HG02798 (cell line): ENCODE data around the gene UBE4B.

Experiments used
- ATAC-seq: cut with Tn5 transposase; IDR thresholded peaks from one replicate; pipeline ENCODE4 v1.9.1; 2021; ENCODE audit warnings: mild to moderate bottlenecking; ENCODE audit not compliant: unreplicated experiment, poor library complexity

Gene UBE4B

GRCh38 chr1:10108134-10108663 is 75.4 kb downstream of the UBE4B start:
- no peak for ATAC-seq

GRCh38 chr1:10108948-10109708 is 76.4 kb downstream of the UBE4B start:
- no peak for ATAC-seq

GRCh38 chr1:10113501-10113900 is 80.7 kb downstream of the UBE4B start:
- no peak for ATAC-seq

GRCh38 chr1:10114746-10115145 is 82.0 kb downstream of the UBE4B start:
- ATAC-seq = no peak

- ATAC-seq = no peak
Observed at GRCh38 chr1:10117132-10117531, 84.4 kb downstream of the UBE4B start.

GRCh38 chr1:10117865-10118264 is 85.1 kb downstream of the UBE4B start:
- ATAC-seq = no peak

GRCh38 chr1:10121688-10122087 is 88.9 kb downstream of the UBE4B start:
- no peak for ATAC-seq

GRCh38 chr1:10122926-10123325 is 90.2 kb downstream of the UBE4B start:
- no peak for ATAC-seq

- no peak for ATAC-seq
Observed at GRCh38 chr1:10128101-10128765, 95.5 kb downstream of the UBE4B start.

- no peak for ATAC-seq
Observed at GRCh38 chr1:10132316-10132715, 99.6 kb downstream of the UBE4B start.

- no peak for ATAC-seq
Observed at GRCh38 chr1:10132852-10133251, 100.1 kb downstream of the UBE4B start.

GRCh38 chr1:10140981-10141380 is 108.2 kb downstream of the UBE4B start:
- ATAC-seq = no peak

- ATAC-seq = no peak
Observed at GRCh38 chr1:10143961-10144485, 111.3 kb downstream of the UBE4B start.

- ATAC-seq = no peak
Observed at GRCh38 chr1:10146391-10146790, 113.6 kb downstream of the UBE4B start.

- ATAC-seq = no peak
Observed at GRCh38 chr1:10149231-10149630, 116.5 kb downstream of the UBE4B start.

GRCh38 chr1:10152709-10153284 is 120.0 kb downstream of the UBE4B start:
- ATAC-seq = no peak

GRCh38 chr1:10155087-10155712 is 122.4 kb downstream of the UBE4B start:
- no peak for ATAC-seq

GRCh38 chr1:10160173-10160572 is 127.4 kb downstream of the UBE4B start:
- no peak for ATAC-seq

GRCh38 chr1:10160907-10161490 is 128.2 kb downstream of the UBE4B start:
- ATAC-seq = no peak

GRCh38 chr1:10161541-10162290 is 129.0 kb downstream of the UBE4B start:
- no peak for ATAC-seq
